ENCODE data around the gene CCL20.

Gene CCL20

DNA sequence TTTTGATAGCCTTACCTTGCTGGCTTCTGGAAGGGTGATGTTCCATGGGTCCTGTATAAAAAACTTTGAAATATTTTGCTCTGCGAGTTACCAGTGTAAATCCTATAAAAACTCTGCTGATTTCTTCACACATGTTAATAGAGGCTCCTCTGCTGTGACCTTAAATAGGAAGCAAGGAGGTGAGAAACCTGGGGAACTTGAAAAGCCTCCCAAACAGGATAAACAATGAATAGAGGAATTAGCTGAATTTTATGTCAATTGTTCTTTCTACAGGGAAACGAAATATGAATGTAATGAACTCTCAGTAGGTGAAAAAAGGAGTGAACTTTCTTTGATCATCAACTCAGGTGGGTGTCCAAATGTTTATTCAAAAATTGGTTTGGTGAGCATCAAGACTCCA, 10.8 kb upstream of the CCL20 start:
- DNase-seq (ENCODE audit: low read depth): no peak
- no peak overlapping the region for H3K4me3 ChIP-seq (ENCODE audit: low read length)
- TF ChIP-seq, protein P1, sequence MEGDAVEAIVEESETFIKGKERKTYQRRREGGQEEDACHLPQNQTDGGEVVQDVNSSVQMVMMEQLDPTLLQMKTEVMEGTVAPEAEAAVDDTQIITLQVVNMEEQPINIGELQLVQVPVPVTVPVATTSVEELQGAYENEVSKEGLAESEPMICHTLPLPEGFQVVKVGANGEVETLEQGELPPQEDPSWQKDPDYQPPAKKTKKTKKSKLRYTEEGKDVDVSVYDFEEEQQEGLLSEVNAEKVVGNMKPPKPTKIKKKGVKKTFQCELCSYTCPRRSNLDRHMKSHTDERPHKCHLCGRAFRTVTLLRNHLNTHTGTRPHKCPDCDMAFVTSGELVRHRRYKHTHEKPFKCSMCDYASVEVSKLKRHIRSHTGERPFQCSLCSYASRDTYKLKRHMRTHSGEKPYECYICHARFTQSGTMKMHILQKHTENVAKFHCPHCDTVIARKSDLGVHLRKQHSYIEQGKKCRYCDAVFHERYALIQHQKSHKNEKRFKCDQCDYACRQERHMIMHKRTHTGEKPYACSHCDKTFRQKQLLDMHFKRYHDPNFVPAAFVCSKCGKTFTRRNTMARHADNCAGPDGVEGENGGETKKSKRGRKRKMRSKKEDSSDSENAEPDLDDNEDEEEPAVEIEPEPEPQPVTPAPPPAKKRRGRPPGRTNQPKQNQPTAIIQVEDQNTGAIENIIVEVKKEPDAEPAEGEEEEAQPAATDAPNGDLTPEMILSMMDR (conservative IDR thresholded peaks at IDR 0.05; ENCODE audit: low read length): no peak

DNA sequence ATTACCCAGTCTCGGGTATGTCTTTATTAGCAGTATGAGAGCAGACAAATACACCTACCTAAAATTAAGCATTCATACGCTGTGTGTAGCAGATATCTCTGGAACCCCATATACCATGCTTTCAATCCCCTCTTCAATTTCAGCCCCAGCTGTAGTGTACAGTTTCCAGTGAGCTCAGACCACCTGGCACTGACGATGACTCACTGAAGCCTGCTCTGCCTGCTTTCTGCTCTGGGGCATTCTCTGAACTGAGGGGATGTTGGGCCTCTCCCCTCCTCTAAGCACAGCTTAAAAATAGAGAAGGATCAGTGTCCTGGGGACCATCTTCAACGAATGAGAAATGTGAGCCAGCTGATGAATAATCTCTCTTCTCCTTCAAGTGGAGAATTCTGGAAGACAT, 8.7 kb upstream of the CCL20 start:
- H3K4me3 ChIP-seq (ENCODE audit: low read length): no peak overlapping the region
- DNase-seq (ENCODE audit: low read depth): no peak
- TF ChIP-seq, protein P1 (conservative IDR thresholded peaks at IDR 0.05; ENCODE audit: low read length): no peak

DNA sequence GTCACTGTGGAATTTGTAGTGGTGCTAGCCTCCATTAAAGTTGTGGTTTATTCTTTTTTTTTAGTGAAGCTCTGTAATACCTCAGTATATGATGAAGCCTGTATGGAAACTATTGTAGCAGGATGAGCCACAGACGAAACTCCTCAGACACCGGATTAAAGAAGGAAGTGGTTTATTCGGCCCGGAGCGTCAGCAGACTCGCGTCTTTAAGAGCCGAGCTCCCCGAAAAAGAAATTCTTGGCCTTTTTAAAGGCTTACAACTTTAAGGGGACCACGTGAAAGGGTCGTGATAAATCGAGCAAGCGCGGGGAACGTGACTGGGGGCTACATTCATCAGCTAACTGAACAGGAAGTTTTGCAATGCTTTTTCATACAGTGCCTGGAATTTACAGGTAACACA, 8.1 kb upstream of the CCL20 start:
- no peak overlapping the region for H3K4me3 ChIP-seq (ENCODE audit: low read length)
- no peak for DNase-seq (ENCODE audit: low read depth)
- TF ChIP-seq, protein P1 (conservative IDR thresholded peaks at IDR 0.05; ENCODE audit: low read length): no peak

DNA sequence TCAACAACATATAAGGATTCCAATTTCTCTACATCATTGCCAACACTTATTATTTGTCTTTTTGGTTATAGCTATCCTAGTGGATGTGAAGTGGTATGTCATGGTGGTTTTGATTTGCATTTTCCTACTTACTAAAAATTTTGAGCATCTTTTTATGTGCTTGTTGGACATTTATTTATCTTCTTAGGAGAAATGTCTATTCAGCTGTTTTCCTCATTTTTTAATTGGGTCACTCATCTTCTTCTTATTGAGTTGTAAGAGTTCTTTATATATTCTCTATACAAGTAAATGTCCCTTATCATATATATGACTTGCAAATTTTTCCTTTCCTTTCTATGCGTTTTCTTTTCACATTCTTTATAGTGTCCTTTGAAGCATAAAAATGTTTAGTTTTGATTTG, 4.7 kb upstream of the CCL20 start:
- TF ChIP-seq, protein P1 (conservative IDR thresholded peaks at IDR 0.05; ENCODE audit: low read length): no peak
- no peak overlapping the region for H3K4me3 ChIP-seq (ENCODE audit: low read length)
- no peak for DNase-seq (ENCODE audit: low read depth)

DNA sequence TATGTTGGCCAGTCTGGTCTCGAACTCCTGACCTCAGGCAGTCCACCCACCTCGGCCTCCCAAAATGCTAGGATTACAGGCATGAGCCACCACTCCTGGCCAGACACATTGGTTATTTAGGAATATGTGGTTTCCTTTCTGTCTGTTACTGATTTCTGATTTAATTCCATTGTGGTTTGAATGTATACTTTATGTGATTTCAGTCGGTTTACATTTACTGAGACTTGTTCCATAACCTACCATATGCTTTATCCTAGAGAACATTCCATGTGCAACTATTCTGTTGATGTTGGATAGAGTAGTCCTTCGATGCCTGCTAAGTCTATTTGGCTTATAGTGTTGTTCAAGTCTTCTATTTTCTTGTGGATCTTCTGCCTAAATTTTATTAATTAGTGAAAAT, 1.6 kb upstream of the CCL20 start:
- no peak for DNase-seq (ENCODE audit: low read depth)
- TF ChIP-seq, protein P1 (conservative IDR thresholded peaks at IDR 0.05; ENCODE audit: low read length): no peak
- H3K4me3 ChIP-seq (ENCODE audit: low read length): no peak overlapping the region

DNA sequence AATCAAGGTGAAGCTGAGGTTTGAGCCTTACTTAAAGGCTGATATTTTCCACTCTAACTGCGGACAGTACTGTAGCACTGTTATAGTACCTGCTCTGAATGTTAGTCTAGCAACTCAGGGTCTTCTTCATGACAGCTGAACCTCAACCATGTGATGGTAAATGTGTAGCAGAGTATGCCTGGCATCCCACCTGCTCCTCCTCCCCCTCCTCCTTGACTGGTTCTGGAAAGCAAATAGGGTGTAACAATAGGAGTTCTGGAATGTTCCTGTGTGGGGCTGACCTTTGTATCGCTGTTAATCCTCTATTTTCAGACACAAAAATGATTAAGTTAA, 447 bp upstream of the CCL20 start:
- no peak for DNase-seq (ENCODE audit: low read depth)
- H3K4me3 ChIP-seq (ENCODE audit: low read length): no peak overlapping the region
- TF ChIP-seq, protein P1 (conservative IDR thresholded peaks at IDR 0.05; ENCODE audit: low read length): no peak

DNA sequence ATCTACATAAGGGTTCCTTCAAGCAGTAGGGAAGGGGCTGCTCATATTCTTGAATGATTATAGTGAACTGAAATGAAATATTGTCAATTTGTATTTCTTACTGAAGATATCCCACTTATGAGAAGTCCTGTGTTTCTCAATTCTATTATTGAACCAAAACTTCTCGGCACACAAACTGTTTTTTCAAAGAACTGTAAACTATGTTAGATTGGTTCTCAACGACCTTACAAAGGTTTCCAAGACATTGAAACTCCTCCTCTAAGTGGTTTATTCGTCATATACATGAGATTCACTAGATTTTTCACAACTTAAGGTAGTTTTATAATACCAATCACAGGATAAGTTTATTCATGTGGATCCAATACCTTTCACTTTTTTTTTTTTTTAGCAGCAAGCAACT, 1.4 kb downstream of the CCL20 start:
- TF ChIP-seq, protein P1 (conservative IDR thresholded peaks at IDR 0.05; ENCODE audit: low read length): no peak
- H3K4me3 ChIP-seq (ENCODE audit: low read length): no peak overlapping the region
- DNase-seq (ENCODE audit: low read depth): no peak

Measured in AG10803 (cell line).